Endodermal cell (in vitro differentiated cells): ENCODE measurements around the gene GNG3. TPM values are rescaled to one million over a fixed set of nuclear protein-coding genes. Genes with fewer than 3 reads are reported as not detected.
A peak's percentile ranks its signal among the peaks of the same experiment; 100 is the strongest.

Source experiments
- DNase-seq: peaks from one replicate; pipeline ENCODE4 v3.0.0-alpha.2; 2017
- H3K27ac ChIP-seq: 2 replicates; pipeline ENCODE4 v1.5.1; 2013; ENCODE audit warnings: mild to moderate bottlenecking, low read depth, low read length, moderate library complexity
- H3K27me3 ChIP-seq: 2 replicates; pipeline ENCODE4 v1.6.1; 2013; ENCODE audit warnings: mild to moderate bottlenecking, low read length, moderate library complexity; ENCODE audit not compliant: insufficient read depth, control insufficient read depth, poor library complexity, severe bottlenecking
- H3K36me3 ChIP-seq: 2 replicates; pipeline ENCODE4 v1.7.0; 2013; ENCODE audit warnings: mild to moderate bottlenecking, low read length, moderate library complexity; ENCODE audit not compliant: control insufficient read depth, insufficient read depth
- H3K4me1 ChIP-seq: one replicate; pipeline ENCODE4 v1.7.0; 2013; ENCODE audit warnings: low read length; ENCODE audit not compliant: control insufficient read depth, insufficient read depth
- H3K4me3 ChIP-seq: 2 replicates; pipeline ENCODE4 v1.5.1; 2013; ENCODE audit warnings: mild to moderate bottlenecking, low read length, moderate library complexity
- H3K9ac ChIP-seq: 2 replicates; pipeline ENCODE4 v1.6.1; 2013; ENCODE audit warnings: mild to moderate bottlenecking, low read length, moderate library complexity; ENCODE audit not compliant: poor library complexity, severe bottlenecking; ENCODE audit errors: extremely low read depth
- H3K9me3 ChIP-seq: 2 replicates; pipeline ENCODE4 v1.6.1; 2013; ENCODE audit warnings: mild to moderate bottlenecking, low read length, moderate library complexity; ENCODE audit not compliant: control insufficient read depth
- H3K27ac Mint-ChIP-seq: 2 replicates; pipeline ENCODE4 v1.8.0; 2020; ENCODE audit warnings: mixed read lengths
- H3K27me3 Mint-ChIP-seq: 2 replicates; pipeline ENCODE4 v1.8.0; 2021; ENCODE audit warnings: mild to moderate bottlenecking, mixed read lengths; ENCODE audit not compliant: insufficient read depth
- H3K36me3 Mint-ChIP-seq: 2 replicates; pipeline ENCODE4 v1.8.0; 2020; ENCODE audit warnings: low read depth, mixed read lengths
- H3K4me1 Mint-ChIP-seq: 2 replicates; pipeline ENCODE4 v1.8.0; 2020; ENCODE audit warnings: mixed read lengths
- H3K4me3 Mint-ChIP-seq: 2 replicates; pipeline ENCODE4 v1.8.0; 2020; ENCODE audit warnings: mild to moderate bottlenecking, moderate library complexity, mixed read lengths
- H3K9me3 Mint-ChIP-seq: 2 replicates; pipeline ENCODE4 v1.8.0; 2020; ENCODE audit warnings: mild to moderate bottlenecking, mixed read lengths
- CTCF ChIP-seq: fragments of 200-600 bp; sonication (generic); conservative IDR thresholded peaks from 2 replicates; pipeline ENCODE4 v1.5.0; 2021; ENCODE audit warnings: antibody characterized with exemption, mild to moderate bottlenecking
- WGBS, 2 experiments: methylation state at CpG; one replicate each; pipeline versions ENCODE4 v1.1.5 to v1.1.7; 2013; ENCODE audit warnings: missing lambda C conversion rate in 2 of 2, mixed read lengths in 1 of 2; ENCODE audit not compliant: insufficient coverage in 1 of 2, insufficient read length in 1 of 2; 5-methylcytosine and 5-hydroxymethylcytosine counted together
- total RNA-seq, 2 donors: library from RNA; stranded (reverse); fragmentation: NEBNext Ultra II Directional in 1 of 2; extraction: Animal tissue kit (Norgen Biotek cat#: 25700) in 1 of 2; gene quantifications; 2 replicates in 1 of 2; 3 replicates in 1 of 2; pipeline ENCODE4 v1.2.1, GENCODE V29; 2021

The GNG3 gene
- total RNA-seq, 2 donors from 2014 or later = 0.40 to 1.7 TPM

- TF ChIP-seq CTCF = no peak
- Mint-ChIP-seq H3K4me3 (peak overlapping the region; percentile 98), H3K9me3 (no peaks in the 10 kb centered on the region), H3K36me3 (peaks cover 25% of the 10 kb centered on the region), H3K27ac (peak overlapping the region; percentile 97), H3K4me1 (peaks cover 20% of the 10 kb centered on the region), H3K27me3 (no peaks in the 10 kb centered on the region)
- Histone ChIP-seq H3K9ac (no peak overlapping the region), H3K4me1 (no peaks in the 10 kb centered on the region), H3K27me3 (no peaks in the 10 kb centered on the region), H3K36me3 (peaks cover 21% of the 10 kb centered on the region), H3K4me3 (peak overlapping the region; percentile 91), H3K9me3 (no peaks in the 10 kb centered on the region), H3K27ac (no peak overlapping the region)
- 97 to 100% methylated on average over 1 to 2 of the region's 2 CpGs for WGBS, 2 experiments
- no peak for DNase-seq
Measured at GRCh38 chr11:62667460-62667859, 40.0 kb upstream of the GNG3 start.

- Mint-ChIP-seq H3K27me3 (no peaks in the 10 kb centered on the region), H3K4me1 (peaks cover 23% of the 10 kb centered on the region), H3K27ac (peak overlapping the region; percentile 72), H3K9me3 (no peaks in the 10 kb centered on the region), H3K4me3 (peak overlapping the region; percentile 98), H3K36me3 (peaks cover 27% of the 10 kb centered on the region)
- no peak for TF ChIP-seq CTCF
- H3K27ac ChIP-seq = peak overlapping the region; percentile 36
- no peaks in the 10 kb centered on the region for H3K27me3 ChIP-seq
- WGBS, 2 experiments = 93 to 100% methylated on average over 2 to 4 of the region's 4 CpGs
- H3K9me3 ChIP-seq = no peaks in the 10 kb centered on the region
- H3K9ac ChIP-seq = no peak overlapping the region
- peaks cover 29% of the 10 kb centered on the region for H3K36me3 ChIP-seq
- H3K4me1 ChIP-seq = no peaks in the 10 kb centered on the region
- no peak overlapping the region for H3K4me3 ChIP-seq
- peak; percentile 55 for DNase-seq
Measured at GRCh38 chr11:62669420-62670161, 37.9 kb upstream of the GNG3 start.

GRCh38 chr11:62671236-62671607 is 36.3 kb upstream of the GNG3 start:
- TF ChIP-seq CTCF = no peak
- Mint-ChIP-seq H3K27me3 (no peaks in the 10 kb centered on the region), H3K27ac (peak overlapping the region; percentile 95), H3K4me1 (peaks cover 23% of the 10 kb centered on the region), H3K9me3 (no peaks in the 10 kb centered on the region), H3K36me3 (peaks cover 31% of the 10 kb centered on the region), H3K4me3 (peak overlapping the region; percentile 98)
- Histone ChIP-seq H3K27me3 (no peaks in the 10 kb centered on the region), H3K4me3 (peak overlapping the region; percentile 90), H3K36me3 (peaks cover 39% of the 10 kb centered on the region), H3K4me1 (no peaks in the 10 kb centered on the region), H3K9ac (peak overlapping the region; percentile 81), H3K27ac (peak overlapping the region; percentile 71), H3K9me3 (no peaks in the 10 kb centered on the region)
- no peak for DNase-seq
- 5% methylated on average over 4 to 17 of the region's 17 CpGs for WGBS, 2 experiments
